GM13977 (cell line): ENCODE measurements around the gene GPR141.

Experiments used
- DNase-seq: peaks from one replicate; pipeline ENCODE4 v3.0.0; 2012; ENCODE audit warnings: low spot score
- in situ Hi-C: fragments of 300-500 bp; cut with MboI; formaldehyde crosslinking; loops from one replicate; pipeline ENCODE4 v1.12.0; 2022; ENCODE audit warnings: low sequenced_read_pairs, low pct_unique_long_range_greater_than_20kb, mixed read lengths, inconsistent platforms; ENCODE audit not compliant: unreplicated experiment
- TF ChIP-seq, protein P1 (sequence below): IDR thresholded peaks from 2 replicates; pipeline ENCODE4 v1.5.1; 2012; ENCODE audit warnings: mild to moderate bottlenecking, control low read depth; ENCODE audit not compliant: insufficient read depth; ENCODE audit errors: extremely low read depth, missing control alignments

Gene GPR141

DNA sequence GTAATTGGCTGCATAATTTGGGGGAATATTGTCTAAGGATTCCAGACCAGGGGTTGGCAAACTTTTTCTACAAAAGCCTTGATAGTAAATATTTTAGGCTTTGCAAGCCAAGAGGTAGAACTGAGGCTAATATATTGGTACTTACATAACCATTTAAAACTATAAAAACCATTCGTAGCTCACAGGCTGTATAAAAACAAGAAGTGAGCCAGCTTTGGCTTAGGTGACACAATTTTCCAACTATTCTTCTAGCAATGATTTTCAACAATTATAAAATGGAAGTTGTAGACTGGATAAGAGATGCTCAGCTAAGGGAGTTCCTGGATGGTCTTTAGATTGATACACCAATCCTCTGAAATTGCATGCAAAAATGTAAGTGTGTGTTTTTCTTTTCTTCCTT, 1.4 kb downstream of the GPR141 start:
- in situ Hi-C loops, result no loop called here
- TF ChIP-seq, protein P1, sequence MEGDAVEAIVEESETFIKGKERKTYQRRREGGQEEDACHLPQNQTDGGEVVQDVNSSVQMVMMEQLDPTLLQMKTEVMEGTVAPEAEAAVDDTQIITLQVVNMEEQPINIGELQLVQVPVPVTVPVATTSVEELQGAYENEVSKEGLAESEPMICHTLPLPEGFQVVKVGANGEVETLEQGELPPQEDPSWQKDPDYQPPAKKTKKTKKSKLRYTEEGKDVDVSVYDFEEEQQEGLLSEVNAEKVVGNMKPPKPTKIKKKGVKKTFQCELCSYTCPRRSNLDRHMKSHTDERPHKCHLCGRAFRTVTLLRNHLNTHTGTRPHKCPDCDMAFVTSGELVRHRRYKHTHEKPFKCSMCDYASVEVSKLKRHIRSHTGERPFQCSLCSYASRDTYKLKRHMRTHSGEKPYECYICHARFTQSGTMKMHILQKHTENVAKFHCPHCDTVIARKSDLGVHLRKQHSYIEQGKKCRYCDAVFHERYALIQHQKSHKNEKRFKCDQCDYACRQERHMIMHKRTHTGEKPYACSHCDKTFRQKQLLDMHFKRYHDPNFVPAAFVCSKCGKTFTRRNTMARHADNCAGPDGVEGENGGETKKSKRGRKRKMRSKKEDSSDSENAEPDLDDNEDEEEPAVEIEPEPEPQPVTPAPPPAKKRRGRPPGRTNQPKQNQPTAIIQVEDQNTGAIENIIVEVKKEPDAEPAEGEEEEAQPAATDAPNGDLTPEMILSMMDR, result no peak
- no peak for DNase-seq

DNA sequence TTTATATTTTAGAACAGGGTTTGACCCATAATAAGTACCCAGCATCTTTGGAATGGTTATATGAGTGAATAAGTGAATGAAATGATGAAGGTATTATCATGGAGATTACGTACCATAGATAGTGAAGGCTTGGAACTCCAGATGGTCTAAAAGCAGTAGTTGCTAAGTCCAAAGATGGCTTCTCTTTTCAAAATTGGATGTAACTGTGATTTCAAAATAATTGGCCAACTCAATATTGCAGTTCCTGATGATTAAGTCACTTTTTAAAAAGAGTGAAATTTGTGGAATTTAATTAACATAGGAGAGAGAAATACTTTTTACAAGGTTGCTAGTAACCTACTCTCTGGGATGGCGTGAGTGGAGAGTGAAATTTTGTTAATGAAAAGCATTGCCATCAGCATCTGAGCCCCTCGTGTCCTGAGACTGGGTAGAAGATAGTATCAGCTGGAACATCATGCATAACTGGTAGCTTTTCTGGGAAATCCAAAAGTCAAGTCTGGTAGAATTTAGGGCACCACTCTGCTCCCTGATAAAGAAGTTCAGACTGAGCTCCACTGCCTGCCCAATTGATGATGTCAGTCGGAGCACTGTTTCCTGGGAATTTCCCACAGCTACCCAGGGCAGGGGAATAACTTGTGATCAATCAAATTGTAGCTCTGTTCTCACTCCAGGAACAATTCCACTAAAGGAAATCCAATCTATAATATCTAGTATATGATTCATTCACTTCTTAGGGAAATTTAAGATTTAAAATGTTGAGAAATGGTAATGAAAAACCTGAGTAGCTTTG, 3.2 kb downstream of the GPR141 start:
- TF ChIP-seq, protein P1, result no peak
- in situ Hi-C loops, result no loop called here

DNA sequence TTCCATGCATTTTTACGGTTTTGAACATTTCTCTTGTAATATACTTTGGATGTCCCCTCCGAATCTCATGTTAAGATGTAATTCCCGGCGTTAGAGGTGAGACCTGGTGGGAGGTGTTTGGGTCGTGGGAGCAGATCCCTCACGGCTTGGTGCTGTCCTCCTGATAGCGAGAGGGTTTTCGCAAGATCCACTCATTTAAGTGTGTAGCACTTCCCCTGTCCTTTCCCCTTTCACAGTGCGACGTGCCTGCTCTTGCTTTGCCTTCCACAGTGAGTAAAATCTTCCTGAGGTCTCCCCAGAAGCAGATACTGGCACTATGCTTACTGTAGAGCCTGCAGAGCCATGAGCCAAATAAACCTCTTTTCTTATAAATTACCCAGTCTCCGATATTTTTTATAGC, 6.6 kb downstream of the GPR141 start:
- no peak for DNase-seq
- TF ChIP-seq, protein P1, result no peak
- in situ Hi-C loops, result no loop called here

More for the DNA sequence above, 3.2 kb downstream of the GPR141 start:
- no peak for DNase-seq

DNA sequence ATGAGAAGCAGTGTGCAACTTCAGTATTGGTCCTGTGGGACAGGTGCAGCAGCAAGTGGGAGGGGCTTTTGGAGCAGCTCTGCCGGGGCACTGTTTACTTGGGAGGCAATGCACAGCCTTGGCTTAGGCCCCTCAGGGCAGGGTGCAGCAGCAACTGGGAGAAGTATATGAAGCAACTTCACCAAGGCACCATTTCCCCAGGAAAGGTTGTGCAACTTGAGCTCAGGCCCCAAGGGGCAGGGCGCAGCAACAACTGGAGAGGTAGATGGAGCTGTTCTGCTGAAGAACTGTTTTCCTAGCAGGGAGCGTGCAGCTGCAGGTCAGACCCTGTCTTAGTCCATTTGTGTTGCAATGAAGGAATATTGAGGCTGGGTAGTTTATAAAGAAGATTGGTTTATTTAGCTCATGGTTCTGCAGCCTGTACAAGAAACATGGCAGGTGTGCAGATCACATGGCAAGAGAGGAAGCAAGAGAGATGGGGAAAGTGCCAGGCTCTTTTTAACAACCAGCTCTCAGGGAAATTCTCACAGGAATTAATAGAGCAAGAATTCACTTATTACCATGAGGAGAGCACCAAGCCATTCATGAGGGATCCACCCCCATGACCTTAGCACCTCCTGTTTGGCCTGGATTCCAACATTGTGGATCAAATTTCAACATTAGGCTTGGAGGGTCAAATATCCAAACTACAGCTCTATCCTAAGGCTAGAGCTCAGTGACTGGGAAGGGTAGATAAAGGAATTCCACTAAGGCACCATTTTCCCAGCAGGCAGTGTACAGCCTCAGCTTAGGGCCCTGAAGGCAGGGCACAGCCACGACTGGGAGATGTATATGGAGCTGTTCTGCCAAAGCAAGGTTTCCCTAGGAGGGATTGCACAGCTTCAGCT, 10.9 kb downstream of the GPR141 start:
- TF ChIP-seq, protein P1, result no peak
- in situ Hi-C loops, result no loop called here
- no peak for DNase-seq

DNA sequence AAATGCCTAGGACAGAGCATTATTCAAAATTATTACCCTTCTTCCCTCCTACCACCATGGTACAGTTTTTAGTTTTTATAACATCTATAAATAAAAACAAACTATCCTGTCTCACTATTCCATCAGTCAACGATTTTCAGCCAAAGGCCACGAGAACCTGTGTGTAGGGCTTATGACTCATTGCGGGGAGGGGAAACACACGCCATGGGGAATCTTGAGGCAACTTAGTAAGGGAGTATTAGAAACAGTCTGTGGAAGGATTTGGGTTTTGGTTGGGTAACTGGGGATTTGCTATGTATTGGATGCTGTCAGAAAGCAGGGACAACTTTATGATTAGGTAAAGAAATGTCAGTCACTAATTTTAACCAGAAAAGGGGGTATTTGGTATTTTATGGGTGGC, 14.7 kb downstream of the GPR141 start:
- TF ChIP-seq, protein P1, result no peak
- in situ Hi-C loops, result no loop called here
- DNase-seq, result no peak

DNA sequence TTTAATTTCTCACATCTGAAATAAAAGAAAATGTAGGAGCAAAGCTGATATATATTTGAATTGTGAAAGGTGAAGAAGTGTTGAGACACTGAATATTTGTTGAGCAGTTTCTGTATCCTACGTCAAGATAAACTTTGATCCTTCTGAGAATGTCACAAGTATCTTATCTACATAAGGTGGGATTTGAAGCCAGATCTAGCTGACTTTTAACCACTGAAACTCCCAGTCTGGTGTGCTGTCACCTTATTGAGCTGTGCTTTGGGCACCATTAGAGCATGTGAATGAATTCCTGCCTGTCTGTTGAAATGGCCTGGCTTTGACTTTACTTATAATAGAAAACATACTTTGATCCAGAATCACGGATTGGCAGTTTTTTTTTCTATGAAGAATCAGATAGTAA, 15.2 kb downstream of the GPR141 start:
- in situ Hi-C loops, result no loop called here
- TF ChIP-seq, protein P1, result no peak
- no peak for DNase-seq
